ENCODE measurements around the gene KRT79.
"Not testable (repeated sequence)": the region's sequence is repeated elsewhere in the genome, so short reads cannot be mapped to it uniquely, and the experiment has no call there.

The KRT79 gene

DNA sequence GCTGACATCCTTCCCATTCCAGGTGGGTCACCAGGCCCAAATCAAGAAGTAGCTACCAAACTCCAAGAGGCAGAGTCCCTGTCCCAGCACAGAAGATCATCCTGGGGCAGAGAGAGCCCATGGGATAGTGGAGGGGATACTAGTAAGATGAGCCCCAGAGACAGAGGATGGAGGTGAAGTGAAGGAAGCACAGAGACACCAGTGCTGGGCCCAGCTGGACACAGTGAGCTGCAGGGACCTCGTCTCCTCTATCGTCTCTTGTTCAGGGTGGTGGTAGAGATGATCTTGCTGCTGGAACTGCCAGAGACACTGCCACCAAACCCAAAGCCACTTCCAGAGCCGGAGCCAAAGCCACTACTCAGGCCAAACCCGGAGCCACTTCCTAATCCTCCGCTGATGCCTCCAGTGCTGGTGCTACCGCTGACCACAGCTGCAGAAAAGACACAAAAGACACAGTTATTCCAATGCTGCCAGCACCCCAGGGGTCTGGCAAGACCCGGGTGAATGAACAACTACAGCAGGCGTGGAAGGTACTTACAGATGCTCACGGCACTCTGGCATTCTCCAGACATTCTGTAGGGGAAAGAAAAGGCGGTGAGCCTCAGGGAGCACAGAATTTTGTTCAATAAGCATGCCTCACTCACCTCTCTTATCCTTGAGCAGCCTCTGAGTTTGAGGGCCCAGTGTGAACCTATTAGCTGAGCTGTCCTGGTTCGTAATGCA is 27.1 kb downstream of the KRT79 start:
- DNase-seq (ENCODE audit: low spot score) = no peak

DNA sequence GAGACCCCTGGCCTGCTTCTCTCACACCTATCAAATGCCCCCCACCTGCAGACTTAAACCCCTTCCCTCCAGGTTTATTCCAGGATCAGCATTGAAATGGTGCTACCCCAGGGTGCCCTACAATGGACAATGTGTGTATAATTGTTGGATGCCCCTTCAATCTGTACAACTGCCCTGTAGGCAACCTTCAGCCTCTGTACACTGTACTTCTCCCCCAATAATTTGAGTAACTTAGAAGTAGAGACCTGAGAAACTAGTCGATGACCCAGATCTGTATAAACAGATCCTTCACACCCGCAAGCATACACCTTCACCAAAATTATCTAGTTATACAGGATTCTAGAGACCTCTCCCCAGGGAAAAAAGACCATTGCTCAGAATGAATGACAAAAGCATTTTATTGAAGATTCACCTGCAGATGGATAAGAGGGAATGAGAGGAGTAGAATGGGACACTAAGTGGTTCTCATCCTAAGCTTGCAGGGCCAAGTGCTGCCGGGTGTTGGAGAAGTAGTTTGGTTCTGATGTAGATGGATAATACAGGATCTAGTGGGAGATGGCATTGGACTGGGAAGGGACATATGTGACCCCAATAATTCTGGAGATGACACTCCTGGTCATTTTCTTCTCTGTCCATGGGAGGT is 27.8 kb downstream of the KRT79 start:
- DNase-seq (ENCODE audit: low spot score) = no peak

- no peak for DNase-seq (ENCODE audit: low spot score)
Measured at GRCh38 chr12:52805739-52806138, 28.4 kb downstream of the KRT79 start.

DNA sequence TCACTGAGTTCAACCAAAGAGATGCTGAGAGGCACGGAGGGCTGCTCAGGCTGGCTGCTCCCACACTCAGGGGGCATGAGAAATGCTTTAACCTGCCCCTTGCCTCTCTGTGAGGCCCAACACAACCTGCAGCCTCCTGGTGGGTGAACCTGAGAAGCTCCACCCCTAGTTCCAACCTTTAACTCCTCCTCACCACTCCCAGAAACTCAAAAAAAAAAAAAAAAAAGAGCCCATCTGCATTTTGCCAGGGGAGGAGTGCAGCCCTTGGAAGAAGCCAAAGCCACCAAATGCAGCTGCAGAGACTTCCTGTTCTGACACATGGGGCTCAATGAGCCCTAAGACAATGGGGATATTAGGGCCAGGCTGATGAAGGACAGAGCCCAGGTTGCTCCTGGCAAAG is 29.1 kb downstream of the KRT79 start:
- DNase-seq (ENCODE audit: low spot score) = no peak

DNA sequence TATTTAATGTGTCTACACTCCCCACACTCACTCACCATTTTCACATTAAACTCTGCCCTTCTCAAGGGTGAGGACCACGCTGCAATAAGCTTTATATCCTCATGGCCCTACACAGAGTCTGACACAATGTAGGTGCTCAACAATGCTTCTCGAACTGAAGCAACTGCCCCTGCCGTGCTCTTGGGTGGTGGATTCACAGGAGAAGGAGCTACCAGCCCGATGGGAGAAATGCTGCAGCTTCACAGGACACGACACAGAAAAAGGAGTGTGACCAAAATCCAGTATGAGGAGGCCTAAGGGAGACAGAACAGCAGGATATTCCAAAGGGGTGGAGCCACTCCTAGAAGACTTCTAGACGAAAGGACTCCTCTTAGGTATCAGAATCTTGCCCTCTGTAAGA is 31.7 kb downstream of the KRT79 start:
- DNase-seq (ENCODE audit: low spot score) = no peak

GRCh38 chr12:52801773-52802172 is 32.3 kb downstream of the KRT79 start:
- DNase-seq (ENCODE audit: low spot score) = no peak

DNA sequence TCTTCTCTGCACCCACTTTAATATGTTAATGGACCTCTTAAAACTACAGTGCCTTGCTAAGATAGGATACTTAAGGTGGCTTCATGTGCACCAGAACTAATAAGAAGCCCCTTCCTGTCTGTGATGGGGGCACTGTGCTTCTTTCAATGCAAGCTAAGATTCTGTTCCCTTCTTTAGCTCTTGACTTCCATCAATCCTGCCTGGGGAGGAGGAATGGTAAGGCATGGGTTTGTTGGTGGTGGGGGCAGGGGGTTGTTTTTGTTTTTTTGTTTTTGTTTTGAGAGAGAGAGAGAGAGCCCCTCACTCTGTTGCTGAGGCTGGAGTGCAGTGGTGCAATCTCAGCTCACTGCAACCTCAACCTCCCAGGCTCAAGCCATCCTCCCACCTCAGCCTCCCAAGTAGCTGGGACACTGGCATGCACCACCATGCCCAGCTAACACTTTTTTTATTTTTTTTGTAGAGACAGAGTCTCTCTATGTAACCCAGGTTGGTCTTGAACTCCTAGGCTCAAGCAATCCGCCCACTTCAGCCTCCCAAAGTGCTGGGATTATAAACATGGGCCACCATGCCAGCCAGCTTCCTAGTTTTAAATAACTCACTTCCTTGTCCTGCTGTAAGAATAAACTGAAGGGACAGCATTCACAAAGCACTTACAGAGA is 33.7 kb downstream of the KRT79 start:
- no peak for DNase-seq (ENCODE audit: low spot score)

- DNase-seq (ENCODE audit: low spot score) = no peak
Measured at GRCh38 chr12:52799505-52800211, 34.5 kb downstream of the KRT79 start.

DNA sequence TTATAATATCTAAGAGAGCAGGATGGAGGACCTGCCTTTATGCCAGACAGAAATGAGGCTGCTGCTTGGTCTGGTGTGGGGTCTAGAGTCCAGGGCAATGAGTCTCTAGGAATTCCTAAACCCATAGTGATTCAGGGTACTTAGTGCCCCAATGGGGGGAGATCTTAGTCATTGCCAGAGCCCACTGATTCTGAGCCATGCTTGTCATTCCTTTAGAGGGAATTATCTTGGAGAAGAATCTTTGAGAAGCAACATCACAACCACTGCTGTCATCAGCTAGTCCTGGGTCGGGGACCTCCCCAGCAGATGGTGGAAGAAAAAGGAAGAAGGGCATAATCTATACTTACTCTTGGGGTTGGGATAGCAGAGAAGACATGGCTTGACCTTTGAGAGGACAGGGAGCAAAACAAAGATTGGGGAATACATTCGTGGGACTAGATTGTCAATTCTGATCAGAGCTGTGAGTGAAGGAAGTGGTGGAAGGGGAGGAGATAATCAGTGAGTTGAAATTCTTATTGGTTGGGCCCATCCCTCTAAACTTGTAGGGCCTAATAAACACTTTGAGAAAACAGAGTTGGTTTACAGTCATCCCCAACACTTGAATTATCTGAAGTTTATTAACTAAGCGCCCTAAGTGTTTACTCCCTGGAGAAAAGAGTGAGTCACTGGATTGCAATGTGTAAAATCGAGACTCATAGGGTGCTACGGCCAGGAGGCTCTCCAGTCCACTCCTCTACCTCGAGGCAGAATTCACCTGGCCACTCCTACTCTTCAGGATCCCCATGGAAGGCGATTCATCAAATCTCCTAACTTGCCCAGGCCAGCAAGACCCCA is 35.2 kb downstream of the KRT79 start:
- DNase-seq (ENCODE audit: low spot score) = no peak

- no peak for DNase-seq (ENCODE audit: low spot score)
Measured at GRCh38 chr12:52798003-52798670, 36.0 kb downstream of the KRT79 start.

DNA sequence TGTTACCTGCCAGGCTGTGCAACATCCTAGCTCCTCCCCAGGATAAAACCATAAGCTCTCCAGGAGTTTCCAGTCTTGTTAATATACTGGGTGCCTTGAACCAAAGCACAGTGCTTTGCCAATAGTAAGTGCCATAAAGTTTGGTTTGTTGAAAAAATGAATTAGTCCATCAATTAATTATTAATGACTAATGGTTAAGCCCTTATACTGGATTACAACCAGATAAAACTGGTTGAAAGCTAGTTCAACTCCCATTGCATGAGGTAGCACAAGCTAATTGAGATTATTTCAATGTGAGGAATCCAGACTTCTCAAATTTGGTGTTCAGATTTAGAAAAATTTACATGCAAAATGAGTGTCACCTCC is 36.6 kb downstream of the KRT79 start:
- DNase-seq (ENCODE audit: low spot score) = no peak

DNA sequence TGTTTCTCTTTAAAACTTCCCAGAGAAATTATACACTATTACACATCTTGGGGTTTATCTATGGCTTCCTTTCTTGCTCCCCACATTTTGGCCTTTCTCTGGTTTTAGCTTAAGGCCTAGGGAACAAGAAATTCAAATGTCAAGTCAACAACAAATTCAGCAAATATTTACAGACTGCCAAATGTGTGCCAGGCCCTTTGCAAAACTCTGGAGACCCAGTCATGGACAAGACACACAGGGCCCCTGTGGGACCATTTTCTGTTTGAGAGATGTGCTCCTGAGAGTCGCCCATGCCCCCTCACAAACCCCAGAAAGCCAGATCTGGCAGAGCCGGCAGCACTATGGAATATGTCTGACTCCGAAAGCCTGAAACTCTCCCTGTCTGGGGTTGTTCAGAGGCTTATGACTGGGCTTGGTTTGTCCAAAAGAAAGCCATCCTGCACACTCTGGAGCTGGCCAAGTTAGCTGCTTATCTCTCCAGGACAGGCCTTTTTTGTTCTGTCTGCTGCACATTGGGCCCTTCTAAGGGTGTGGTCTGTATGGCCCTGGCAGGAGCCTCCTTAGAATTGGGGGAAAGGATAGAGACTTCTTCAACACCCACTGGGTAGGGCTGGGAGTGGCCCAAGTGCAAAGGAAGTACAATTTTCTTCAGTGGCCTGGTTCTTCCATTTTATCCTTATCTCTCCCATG is 37.1 kb downstream of the KRT79 start:
- DNase-seq (ENCODE audit: low spot score) = no peak

DNA sequence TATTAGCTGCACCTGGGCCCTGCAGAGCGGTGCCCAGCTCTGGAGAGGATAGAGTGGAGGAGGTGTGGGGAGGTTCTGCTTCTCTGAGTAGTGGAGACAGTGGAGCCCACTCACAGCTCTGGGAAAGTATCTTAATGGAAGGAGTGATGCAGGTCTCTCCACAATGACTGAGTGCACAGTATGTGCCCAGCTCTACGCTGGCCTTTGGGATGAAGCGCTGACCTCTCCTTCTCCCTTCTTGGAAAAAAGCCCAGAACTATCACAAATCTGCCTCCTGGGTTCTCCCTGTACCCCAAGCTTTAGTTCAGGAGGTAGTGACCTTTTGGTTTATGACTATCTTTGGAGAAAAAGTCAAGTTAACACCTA is 37.7 kb downstream of the KRT79 start:
- DNase-seq (ENCODE audit: low spot score) = no peak

- no peak for DNase-seq (ENCODE audit: low spot score)
Measured at GRCh38 chr12:52795694-52796428, 38.2 kb downstream of the KRT79 start, which contains the start of gene KRT3. Gene KRT3, minus strand, starts transcription at chr12:52796117. Its CDS starts 75 bp downstream, at chr12:52796042.

GRCh38 chr12:52795332-52795674 is 38.8 kb downstream of the KRT79 start:
- not testable (repeated sequence) for DNase-seq (ENCODE audit: low spot score)

DNA sequence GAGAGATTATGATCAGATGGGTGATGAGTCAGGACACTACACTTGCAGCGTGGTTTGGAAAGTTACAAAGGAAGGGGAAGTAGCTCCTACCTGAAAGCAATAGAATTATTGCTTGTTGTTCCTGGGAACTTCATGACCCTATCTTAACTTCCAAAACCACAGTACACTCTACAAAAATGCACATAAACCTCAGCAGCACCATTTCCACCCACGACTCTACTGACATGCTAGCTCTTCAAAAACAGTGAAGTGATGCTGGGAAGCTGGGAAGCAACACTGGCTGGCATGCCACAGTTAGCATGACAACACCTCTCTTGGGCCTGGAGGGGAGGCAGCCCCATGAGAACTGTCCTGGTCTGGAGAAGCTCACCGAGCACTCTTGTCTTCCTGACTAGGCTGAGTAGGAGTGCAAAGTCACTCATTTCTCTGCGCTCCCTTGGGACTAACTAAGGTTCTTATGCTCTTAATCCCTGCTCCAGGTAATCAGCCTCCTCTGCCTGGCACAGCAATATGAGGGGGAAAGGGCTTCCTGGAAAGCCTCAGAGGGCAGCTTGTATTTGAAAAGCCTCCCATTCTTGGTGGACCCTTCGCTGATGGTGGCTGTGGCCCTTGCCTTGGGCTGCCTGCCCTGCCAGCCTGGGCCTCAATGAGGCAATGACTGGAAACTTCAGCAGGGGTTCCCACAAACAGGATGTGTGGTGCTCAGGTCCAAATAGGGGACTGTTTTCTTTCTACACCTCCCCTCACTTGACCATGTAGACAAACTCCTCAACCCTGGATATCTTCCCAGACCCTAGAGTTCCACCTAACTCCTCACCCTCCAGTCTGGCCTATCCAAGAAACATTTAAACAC is 39.4 kb downstream of the KRT79 start:
- no peak for DNase-seq (ENCODE audit: low spot score)

DNA sequence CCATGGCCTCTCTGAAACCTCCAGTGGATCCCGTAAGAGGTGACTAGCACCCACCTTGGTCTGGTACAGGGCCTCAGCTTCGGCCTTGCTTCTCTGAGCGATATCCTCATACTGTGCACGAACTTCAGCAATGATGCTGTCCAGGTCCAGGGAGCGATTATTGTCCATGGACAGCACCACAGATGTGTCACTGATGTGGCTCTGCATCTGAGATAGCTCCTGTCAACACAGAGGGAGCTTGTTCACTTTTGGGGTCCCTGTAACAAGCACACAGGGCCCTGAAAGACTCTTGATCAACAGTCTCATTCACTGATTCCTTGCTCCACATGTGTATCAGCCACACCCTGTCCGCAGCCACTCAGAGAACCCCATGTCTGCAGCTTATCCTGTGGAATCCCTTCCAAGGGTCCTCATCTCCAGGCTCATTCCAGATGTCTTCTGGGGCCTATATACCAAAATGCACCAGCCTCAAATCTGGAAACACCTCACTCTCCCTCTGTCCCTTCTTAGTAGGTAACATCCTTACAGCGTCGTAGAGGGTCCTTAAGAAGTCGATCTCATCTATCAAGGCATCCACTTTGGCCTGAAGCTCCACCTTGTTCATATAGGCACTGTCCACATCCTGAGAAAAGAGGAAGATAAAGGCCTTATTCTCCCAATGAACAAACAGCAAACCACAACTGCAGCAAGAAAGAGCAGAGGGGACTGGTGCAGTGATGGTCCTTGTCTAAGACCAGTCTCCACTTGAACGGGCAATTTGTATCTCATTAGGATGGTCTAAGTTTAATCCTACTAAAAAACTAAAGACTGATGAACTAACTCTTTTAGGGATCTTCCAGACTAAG is 41.7 kb downstream of the KRT79 start:
- no peak for DNase-seq (ENCODE audit: low spot score)
